Measurements from ENCODE around the gene LTB4R2.

GRCh38 chr14:24304019-24304387, 5.9 kb upstream of the LTB4R2 start:
- TF ChIP-seq CTCF (IDR thresholded peaks at IDR 0.05) (no peak), POLR2A (IDR thresholded peaks at IDR 0.05) (no peak)
